NCI-H2196 treated with DMSO at 0.1 percent for 48 hours (cell line): ENCODE measurements around the gene RNF44.

Experiments used
- DNase-seq: peaks from one replicate; lab custom pipeline; 2025; ENCODE audit not compliant: unreplicated experiment; lab: John Stamatoyannopoulos, UW

Gene RNF44

DNA sequence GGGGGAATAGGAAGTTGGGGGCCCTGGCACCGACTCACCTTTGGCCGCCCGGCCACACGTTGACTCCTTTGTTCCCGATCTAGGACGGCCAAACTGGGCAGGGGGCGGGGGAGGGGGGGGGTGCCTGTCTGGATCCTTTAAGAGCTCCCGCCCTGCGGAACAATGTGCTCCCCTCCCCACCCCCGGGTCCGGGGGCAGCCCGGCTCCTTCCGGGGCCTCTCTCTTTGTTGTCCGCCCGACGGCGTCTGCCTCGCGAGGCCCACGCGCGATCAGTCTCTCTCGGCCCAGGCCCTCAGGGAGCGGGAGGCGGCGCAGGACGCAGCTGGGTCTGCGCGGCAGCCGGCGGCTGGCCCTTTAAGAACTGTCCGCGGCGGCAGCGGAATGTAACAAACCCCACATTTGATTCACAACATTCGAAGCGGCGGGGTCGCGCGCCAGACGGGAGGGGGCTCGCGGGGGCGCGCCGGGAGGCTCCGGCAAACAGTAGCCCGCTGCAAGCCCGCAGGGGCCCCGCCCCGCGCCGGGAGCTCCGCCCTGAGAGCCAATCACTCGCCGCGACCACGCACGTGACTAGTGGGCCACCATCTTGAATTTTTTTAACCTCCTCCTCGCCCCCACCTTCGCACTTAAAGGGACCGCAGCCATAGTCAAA is at the start of gene RNF44:
Gene RNF44, minus strand, starts transcription at position 501 of the 652 bp plus-strand sequence. CDS start 4,930 bp downstream, outside the sequence.
- DNase-seq, result peak; percentile 92

- no peak for DNase-seq
Observed at GRCh38 chr5:176583076-176583475, 45.9 kb upstream of the RNF44 start.

GRCh38 chr5:176581361-176581760 is 44.2 kb upstream of the RNF44 start:
- no peak for DNase-seq

DNA sequence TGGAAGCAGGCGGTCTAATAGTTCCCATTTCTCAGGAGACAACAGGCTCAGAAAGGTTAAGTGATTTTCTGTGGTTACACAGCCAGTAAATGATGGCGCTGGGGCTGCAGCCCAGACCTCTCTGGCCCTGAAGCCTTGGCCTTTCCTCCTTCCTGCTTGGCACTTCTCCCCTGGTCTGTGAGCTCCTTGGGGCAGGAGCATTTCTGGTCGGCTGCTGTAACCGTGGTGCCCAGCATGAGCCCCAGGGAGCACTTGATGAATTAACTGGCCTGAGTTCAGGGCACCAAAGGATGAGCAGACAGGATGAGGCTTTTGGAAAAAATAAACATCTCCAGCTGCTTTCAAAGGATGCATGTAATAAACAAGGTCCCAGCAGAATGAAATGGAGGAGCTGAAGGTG is 42.1 kb upstream of the RNF44 start:
- DNase-seq, result no peak

- no peak for DNase-seq
Observed at GRCh38 chr5:176578391-176578808, 41.2 kb upstream of the RNF44 start.

- no peak for DNase-seq
Observed at GRCh38 chr5:176577312-176578176, 40.3 kb upstream of the RNF44 start.

GRCh38 chr5:176575488-176576422 is 38.6 kb upstream of the RNF44 start:
- no peak for DNase-seq

DNA sequence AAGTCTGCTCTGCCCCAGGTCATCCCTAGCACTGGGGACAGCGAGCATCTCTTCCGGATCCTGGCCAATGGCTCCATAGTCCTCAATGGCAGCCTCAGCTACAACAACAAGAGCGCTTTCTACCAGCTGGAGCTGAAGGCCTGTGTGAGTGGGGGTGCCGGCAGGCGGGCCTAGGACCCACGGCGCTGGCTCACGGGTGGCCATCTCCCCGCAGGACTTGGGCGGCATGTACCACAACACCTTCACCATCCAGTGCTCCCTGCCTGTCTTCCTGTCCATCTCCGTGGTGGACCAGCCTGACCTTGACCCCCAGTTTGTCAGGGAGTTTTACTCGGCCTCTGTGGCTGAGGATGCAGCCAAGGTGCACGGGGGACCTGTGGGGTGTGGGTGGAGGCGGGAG is 37.9 kb upstream of the RNF44 start:
- no peak for DNase-seq

GRCh38 chr5:176574297-176574591 is 37.0 kb upstream of the RNF44 start:
- no peak for DNase-seq

DNA sequence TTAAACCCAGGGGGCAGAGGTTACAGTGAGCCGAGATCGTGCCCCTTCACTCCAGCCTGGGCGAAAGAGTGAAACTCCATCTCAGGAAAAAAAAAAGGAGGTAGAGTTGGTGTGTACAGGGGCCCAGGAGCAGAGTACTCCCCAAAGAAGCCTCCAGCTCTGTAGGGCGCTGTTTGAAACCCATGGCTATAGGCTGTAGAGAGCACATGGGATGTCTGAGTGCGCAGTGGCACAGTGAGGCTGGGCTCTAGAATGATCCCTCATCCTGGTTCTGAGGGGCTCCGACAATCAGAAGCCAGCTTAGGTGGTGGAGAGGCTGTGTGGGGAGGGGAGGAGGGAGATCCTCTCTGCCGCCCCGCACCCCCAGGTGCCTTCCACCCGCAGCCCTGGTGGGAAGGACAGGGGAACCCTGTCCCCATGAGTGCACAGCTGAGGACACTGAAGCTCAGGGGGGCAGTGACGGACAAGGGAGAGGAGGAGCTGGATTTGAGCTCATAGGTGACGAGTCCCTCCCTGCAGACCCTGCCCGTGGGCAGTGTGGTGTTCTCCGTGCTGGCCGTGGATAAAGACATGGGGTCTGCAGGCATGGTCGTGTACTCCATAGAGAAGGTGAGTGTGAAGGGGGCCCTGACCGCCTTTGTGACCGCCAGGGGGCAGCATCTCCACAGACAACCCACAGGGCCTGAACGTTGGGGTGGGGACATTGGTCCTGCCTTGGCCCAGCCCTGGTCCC is 36.5 kb upstream of the RNF44 start:
- DNase-seq, result no peak

DNA sequence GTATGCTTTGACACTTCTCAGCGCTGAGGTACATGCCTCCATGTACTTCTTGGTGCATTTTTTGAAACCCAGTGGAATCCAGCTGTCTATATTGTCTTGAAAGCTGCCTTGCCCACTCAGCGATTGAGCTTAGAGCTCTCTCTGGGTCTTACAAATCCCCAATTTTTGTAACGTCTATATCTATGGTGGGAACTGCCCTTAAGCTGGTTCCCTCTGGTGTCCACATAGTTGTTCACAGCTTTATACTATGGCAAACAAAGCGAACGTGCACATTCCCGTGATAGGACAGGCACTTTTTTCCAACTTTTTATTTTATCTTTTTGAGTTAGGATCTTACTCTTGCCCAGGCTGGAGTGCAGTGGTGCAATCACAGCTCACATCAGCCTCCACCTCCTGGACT is 32.8 kb upstream of the RNF44 start:
- no peak for DNase-seq

DNA sequence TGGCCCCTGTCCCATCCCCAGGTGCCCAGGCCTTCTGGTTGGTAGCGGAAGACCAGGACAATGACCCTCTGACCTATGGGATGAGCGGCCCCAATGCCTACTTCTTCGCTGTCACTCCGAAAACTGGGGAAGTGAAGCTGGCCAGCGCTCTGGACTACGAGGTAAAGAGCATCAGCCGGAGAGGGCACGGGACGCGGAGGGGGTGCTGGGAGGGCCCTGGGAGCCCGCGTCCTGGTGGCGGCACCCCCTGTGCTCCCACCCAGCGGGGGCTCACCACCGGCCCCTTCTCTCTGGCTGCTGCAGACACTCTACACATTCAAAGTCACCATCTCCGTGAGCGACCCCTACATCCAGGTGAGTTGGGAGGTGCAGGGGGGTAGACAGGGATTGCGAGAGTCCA is 31.5 kb upstream of the RNF44 start:
- DNase-seq, result no peak

DNA sequence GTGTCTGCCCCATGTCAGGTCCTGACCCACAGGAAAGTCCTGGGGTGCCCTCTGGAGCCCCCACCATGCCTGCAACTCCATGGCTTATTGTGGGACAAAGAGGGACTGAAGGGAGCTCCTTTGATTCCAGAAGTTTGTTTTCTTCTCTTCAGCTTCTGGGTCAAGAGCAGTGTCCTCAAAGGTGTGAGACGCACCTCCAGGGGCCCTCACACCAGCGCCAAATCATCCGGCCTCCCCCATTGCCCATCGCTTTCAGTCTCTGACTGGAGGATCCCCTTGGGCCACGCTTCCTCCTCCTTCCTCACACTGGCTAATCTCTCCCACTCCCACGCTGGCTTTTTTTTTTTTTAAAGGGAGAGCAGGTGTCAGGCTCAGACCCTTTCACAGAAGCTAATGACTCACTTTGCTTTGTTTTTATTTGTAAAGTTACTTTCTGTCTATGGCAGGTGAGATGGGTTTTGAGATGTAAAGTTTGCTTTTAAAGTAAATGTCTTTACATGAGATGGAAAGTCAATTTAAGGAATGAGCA is 28.6 kb upstream of the RNF44 start:
- DNase-seq, result no peak

- no peak for DNase-seq
Observed at GRCh38 chr5:176564002-176564401, 26.8 kb upstream of the RNF44 start.

- DNase-seq, result no peak
Observed at GRCh38 chr5:176562189-176562588, 25.0 kb upstream of the RNF44 start.

GRCh38 chr5:176561259-176561658 is 24.1 kb upstream of the RNF44 start:
- DNase-seq, result no peak

DNA sequence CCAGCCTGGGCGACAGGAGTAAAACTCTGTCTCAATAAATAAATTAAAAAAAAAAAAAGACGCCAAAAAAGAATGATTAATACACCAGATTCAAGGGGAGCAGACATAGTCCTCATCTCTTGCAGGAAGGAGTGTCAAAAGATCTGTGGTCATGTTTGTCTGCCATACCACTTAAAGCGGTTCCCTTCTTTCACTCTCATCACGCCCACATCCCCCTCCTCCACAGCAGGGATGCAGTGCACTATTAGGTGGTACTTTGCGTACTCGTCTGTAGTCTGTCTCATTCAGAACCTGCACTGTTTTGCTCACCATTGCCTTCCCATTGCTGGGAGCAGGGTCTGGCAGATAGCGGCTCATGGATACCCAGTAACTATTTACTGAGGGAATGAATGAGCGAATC is 23.2 kb upstream of the RNF44 start:
- no peak for DNase-seq

- no peak for DNase-seq
Observed at GRCh38 chr5:176559683-176560082, 22.5 kb upstream of the RNF44 start.

DNA sequence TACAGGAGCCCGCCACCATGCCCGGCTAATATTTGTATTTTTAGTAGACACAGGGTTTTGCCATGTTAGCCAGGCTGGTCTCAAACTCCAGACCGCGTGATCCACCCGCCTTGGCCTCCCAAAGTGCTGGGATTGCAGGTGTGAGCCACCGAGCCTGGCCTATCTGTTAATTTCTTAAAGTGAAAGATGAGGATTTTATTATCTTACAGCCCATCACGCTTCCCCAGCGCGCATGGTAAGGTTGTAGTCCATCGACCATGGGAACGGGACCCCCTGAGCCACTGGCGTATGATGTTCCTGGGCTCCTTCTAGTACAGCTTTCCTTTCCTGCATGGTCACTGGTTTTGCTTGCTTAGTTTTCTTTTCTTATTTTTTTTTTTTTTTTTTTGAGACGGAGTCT is 20.6 kb upstream of the RNF44 start:
- DNase-seq, result no peak

- DNase-seq, result no peak
Observed at GRCh38 chr5:176553260-176554085, 16.3 kb upstream of the RNF44 start.
